A673 (cell line): ENCODE measurements around the gene BPIFB1. TPM values are rescaled to one million over a fixed set of nuclear protein-coding genes. Genes with fewer than 3 reads are reported as not detected.

Source experiments
- BruUV-seq: library from RNA; stranded (reverse); fragments of 400-500 nt; replicated peaks from 2 replicates; lab custom pipeline; 2021; lab: Mats Ljungman, UMichigan
- CTCF ChIA-PET: fragments of 300-600 bp; sonication (Branson Sonifier 250); formaldehyde crosslinking; loops from one replicate; lab custom pipeline; 2022; ENCODE audit warnings: antibody characterized with exemption; lab: Charles Lee
- POLR2A ChIA-PET: fragments of 300-600 bp; sonication (Branson Sonifier 250); formaldehyde crosslinking; loops from one replicate; lab custom pipeline; 2022; ENCODE audit warnings: antibody characterized with exemption; ENCODE audit not compliant: low non-redundant PET; lab: Charles Lee
- DNase-seq: peaks from one replicate; pipeline ENCODE4 v3.0.0-alpha.2; 2015; ENCODE audit warnings: low spot score
- H3K27ac ChIP-seq: fragments of 200-600 bp; sonication (generic); 2 replicates; pipeline ENCODE4 v1.5.1; 2016; ENCODE audit warnings: mixed run types, low read depth, mild to moderate bottlenecking, mixed read lengths, antibody characterized with exemption, low read length; ENCODE audit not compliant: poor library complexity, severe bottlenecking
- H3K27me3 ChIP-seq: fragments of 200-600 bp; sonication (generic); replicated peaks from 2 replicates; pipeline ENCODE4 v1.6.1; 2017; ENCODE audit warnings: mixed run types, low read depth, mild to moderate bottlenecking, mixed read lengths, antibody characterized with exemption, low read length; ENCODE audit not compliant: insufficient read depth, poor library complexity
- H3K36me3 ChIP-seq: fragments of 200-600 bp; sonication (generic); 2 replicates; pipeline ENCODE4 v1.6.1; 2016; ENCODE audit warnings: mixed run types, mild to moderate bottlenecking, mixed read lengths, antibody characterized with exemption, low read length; ENCODE audit not compliant: insufficient read depth, poor library complexity, severe bottlenecking
- H3K4me1 ChIP-seq: fragments of 200-600 bp; sonication (generic); 2 replicates; pipeline ENCODE4 v1.6.1; 2017; ENCODE audit warnings: mixed run types, mild to moderate bottlenecking, mixed read lengths, antibody characterized with exemption, low read length; ENCODE audit not compliant: insufficient read depth, poor library complexity, severe bottlenecking
- H3K4me3 ChIP-seq: fragments of 200-600 bp; sonication (generic); 2 replicates; pipeline ENCODE4 v1.5.1; 2016; ENCODE audit warnings: low read depth, mixed run types, mild to moderate bottlenecking, mixed read lengths, low read length; ENCODE audit not compliant: poor library complexity, severe bottlenecking
- H3K9me3 ChIP-seq: fragments of 200-600 bp; sonication (generic); 2 replicates; pipeline ENCODE4 v1.6.1; 2016; ENCODE audit warnings: mixed run types, low read depth, mild to moderate bottlenecking, mixed read lengths, antibody characterized with exemption, low read length; ENCODE audit not compliant: poor library complexity, severe bottlenecking
- CTCF ChIP-seq: fragments of 300-800, 200-600 bp; sonication (generic); conservative IDR thresholded peaks from 2 replicates; pipeline ENCODE4 v1.5.1; 2017; ENCODE audit warnings: low read depth, mild to moderate bottlenecking, antibody characterized with exemption, low read length, moderate library complexity, mixed read lengths
- EZH2 ChIP-seq: fragments of 200-600 bp; sonication (generic); IDR thresholded peaks from 2 replicates; pipeline ENCODE4 v1.6.1; 2017; ENCODE audit warnings: borderline replicate concordance, low read depth, mild to moderate bottlenecking, mixed read lengths, antibody characterized with exemption, low read length; ENCODE audit not compliant: poor library complexity, severe bottlenecking
- intact Hi-C: fragments of 100-400 bp; cut with micrococcal nuclease; formaldehyde crosslinking; loops from one replicate; pipeline ENCODE4 v1.10.0; 2022; ENCODE audit not compliant: unreplicated experiment
- total RNA-seq: library from RNA; stranded (reverse); gene quantifications from 2 replicates; pipeline ENCODE4 v1.2.3, GENCODE V29; 2021

BPIFB1 gene
- total RNA-seq, 1 experiment from 2014 or later = not detected

DNA sequence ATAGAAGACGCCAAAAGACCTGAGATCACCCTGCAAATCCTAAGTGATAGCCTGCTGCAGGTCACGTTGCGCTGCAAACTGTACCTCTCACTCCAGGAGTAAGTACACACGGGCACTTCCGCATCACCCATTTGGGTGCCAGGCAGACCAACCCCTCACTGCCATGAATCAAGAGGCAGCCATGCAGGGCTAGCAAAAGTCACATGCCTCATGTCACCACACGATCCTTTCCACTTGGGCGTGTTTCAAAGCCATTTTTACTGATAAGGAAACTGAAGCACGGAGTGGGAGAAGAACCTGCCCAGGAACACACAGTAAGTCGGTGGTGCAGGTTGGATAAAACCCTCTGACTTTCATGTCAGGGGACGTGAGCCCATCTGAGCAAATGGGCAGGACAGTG, 37.0 kb downstream of the BPIFB1 start:
- Histone ChIP-seq H3K4me1 (no peaks in the 10 kb centered on the region), H3K27me3 (peaks cover 11% of the 10 kb centered on the region), H3K36me3 (no peaks in the 10 kb centered on the region), H3K27ac (no peak overlapping the region), H3K9me3 (no peaks in the 10 kb centered on the region), H3K4me3 (no peak overlapping the region)
- intact Hi-C loops = no loop called here
- POLR2A ChIA-PET = no interaction called here
- DNase-seq = no peak
- CTCF ChIA-PET = no interaction called here
- no TSS peak for BruUV-seq
- no peak for TF ChIP-seq CTCF
- no peak for TF ChIP-seq EZH2

DNA sequence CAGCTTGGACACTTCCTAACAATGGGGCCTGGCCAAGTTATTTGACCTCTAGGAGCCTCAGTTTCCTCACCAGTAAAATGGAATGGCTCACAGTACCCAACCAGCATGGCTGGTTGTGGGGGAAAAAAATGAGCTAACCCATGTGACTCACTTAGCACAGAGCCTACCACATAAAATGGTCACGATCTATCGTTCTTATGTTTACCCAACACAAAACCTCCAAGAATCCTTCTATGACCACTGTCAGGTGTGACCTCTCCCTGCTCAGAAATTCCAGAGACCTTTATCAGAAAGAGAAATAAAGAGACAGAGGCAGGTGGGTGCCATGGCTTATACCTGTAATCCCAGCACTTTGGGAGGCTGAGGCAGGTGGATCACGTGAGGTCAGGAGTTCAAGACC, 39.4 kb downstream of the BPIFB1 start:
- DNase-seq = no peak
- intact Hi-C loops = no loop called here
- TF ChIP-seq CTCF (no peak), EZH2 (no peak)
- ChIA-PET POLR2A (no interaction called here), CTCF (no interaction called here)
- no TSS peak for BruUV-seq
- Histone ChIP-seq H3K4me3 (no peak overlapping the region), H3K27me3 (peaks cover 16% of the 10 kb centered on the region), H3K9me3 (no peaks in the 10 kb centered on the region), H3K27ac (no peak overlapping the region), H3K4me1 (no peaks in the 10 kb centered on the region), H3K36me3 (no peaks in the 10 kb centered on the region)

GRCh38 chr20:33323236-33323635, 40.2 kb downstream of the BPIFB1 start:
- ChIA-PET CTCF (no interaction called here), POLR2A (no interaction called here)
- H3K27me3 ChIP-seq = peaks cover 18% of the 10 kb centered on the region
- H3K27ac ChIP-seq = no peak overlapping the region
- no peaks in the 10 kb centered on the region for H3K4me1 ChIP-seq
- no peaks in the 10 kb centered on the region for H3K9me3 ChIP-seq
- intact Hi-C loops = no loop called here
- no peak overlapping the region for H3K4me3 ChIP-seq
- DNase-seq = no peak
- no peaks in the 10 kb centered on the region for H3K36me3 ChIP-seq
- TF ChIP-seq EZH2 = no peak
- no peak for TF ChIP-seq CTCF
- no TSS peak for BruUV-seq
